ENCODE data around the gene SKAP1.

SKAP1 gene

DNA sequence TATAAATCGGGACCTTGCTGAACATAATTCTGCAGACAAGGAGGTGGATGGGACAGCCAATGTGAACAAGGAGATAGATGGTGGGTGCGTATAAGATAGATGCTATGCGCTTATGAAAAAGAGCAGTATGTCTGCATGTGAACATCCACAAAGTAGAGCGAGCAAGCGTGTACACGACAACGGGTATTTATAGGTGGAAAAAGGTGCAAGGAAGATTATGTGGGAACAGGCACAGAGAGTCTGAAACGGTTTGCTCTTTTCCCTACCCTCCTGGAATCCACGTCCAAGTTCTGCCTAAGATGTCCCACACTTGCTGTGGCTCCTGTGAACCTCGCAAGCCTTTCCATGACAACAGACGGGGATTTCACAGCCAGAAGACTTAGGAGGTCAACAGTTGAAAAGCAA is 279.4 kb downstream of the SKAP1 start:
- H3K27me3 ChIP-seq (replicated peaks; ENCODE audit: control insufficient read depth, insufficient read depth, low read length) = no peaks in the 10 kb centered on the region
- H3K36me3 ChIP-seq (ENCODE audit: control insufficient read depth, insufficient read depth, low read length) = no peaks in the 10 kb centered on the region; the same call in 1 of the 2 replicates
- H3K4me3 ChIP-seq (replicated peaks; ENCODE audit: low read depth, low read length) = no peak overlapping the region
- TF ChIP-seq, protein P1, sequence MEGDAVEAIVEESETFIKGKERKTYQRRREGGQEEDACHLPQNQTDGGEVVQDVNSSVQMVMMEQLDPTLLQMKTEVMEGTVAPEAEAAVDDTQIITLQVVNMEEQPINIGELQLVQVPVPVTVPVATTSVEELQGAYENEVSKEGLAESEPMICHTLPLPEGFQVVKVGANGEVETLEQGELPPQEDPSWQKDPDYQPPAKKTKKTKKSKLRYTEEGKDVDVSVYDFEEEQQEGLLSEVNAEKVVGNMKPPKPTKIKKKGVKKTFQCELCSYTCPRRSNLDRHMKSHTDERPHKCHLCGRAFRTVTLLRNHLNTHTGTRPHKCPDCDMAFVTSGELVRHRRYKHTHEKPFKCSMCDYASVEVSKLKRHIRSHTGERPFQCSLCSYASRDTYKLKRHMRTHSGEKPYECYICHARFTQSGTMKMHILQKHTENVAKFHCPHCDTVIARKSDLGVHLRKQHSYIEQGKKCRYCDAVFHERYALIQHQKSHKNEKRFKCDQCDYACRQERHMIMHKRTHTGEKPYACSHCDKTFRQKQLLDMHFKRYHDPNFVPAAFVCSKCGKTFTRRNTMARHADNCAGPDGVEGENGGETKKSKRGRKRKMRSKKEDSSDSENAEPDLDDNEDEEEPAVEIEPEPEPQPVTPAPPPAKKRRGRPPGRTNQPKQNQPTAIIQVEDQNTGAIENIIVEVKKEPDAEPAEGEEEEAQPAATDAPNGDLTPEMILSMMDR (IDR thresholded peaks at IDR 0.05; ENCODE audit: insufficient read depth, low read length, poor library complexity, severe bottlenecking) = no peak
- no peak for DNase-seq (ENCODE audit: extremely low read depth, insufficient read length)

DNA sequence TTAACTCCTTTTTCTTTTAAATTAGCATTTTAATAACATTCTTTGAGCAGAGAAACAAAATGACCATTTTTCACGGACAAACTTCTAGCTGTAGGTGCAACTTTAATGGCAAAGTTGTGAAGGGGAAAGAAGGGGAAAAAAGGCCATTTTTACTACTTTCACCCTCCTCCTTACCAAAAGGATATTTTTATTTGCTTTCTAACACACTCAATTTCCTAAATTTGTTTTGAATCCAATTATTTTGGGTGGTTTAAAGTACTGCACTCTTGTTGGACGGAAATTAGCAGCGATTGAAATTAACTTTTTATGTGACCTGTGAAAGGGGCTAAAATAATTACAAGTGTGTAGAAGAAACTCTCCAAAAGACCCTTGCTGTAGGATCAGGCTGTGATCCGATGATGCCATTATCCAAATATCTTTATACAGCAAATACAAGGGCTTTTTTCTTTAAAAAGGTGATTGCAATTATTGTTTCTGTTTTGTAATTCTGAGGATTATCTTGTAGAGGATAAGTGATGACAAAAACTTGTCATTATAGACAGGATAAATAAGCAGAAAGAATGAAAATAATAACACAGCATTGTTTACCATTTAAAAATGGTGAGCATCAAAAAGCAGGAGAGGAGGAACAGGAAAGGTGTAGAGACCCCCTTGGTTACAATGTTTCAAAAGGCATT is 280.1 kb downstream of the SKAP1 start:
- TF ChIP-seq, protein P1 (IDR thresholded peaks at IDR 0.05; ENCODE audit: insufficient read depth, low read length, poor library complexity, severe bottlenecking) = no peak
- DNase-seq (ENCODE audit: extremely low read depth, insufficient read length) = no peak
- no peaks in the 10 kb centered on the region for H3K27me3 ChIP-seq (replicated peaks; ENCODE audit: control insufficient read depth, insufficient read depth, low read length)
- no peaks in the 10 kb centered on the region; the same call in 1 of the 2 replicates for H3K36me3 ChIP-seq (ENCODE audit: control insufficient read depth, insufficient read depth, low read length)
- H3K4me3 ChIP-seq (replicated peaks; ENCODE audit: low read depth, low read length) = no peak overlapping the region

DNA sequence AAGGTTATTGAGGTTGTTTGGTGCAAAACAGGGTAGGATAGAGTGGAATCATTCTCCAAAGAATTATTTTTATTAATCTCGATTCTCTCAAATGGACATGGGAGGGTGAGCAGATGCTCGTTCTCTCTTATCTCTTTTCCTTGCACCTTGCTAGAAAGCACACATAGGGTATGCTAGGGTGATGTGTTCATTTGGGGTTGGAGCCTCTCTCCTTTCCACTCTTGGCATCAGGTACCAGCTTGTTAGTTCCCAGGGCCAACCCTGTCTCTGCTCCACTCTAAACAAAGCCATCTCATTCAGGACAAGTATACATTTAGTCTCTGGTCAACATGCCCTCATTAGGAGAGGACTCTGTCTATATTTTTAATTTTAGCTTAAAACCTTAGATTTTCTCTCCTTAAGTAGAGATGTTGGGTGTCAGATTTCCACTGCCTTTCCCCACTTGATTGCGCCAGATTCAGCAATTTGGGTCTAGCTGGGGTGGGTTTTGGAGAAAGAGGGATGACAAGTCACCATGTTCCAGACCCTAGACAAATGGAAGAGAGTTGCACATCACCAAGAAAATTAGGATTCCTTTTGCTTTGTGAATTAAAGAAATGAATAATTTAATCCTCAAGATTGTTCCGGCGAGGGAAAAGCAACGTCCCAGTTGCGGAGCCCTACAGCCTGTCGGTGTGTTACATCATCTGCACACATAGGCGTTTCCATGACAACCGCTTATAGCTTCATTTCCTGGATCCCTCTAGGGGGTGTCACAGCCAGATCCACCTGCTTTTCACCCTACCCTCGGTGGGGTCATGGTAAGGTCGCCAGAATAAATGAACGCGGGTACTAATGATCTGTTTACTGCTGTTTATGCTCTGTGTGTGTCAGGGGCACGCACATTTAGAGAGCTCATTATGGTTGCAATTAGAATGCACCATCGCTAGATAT is 280.9 kb downstream of the SKAP1 start:
- no peaks in the 10 kb centered on the region; the same call in 1 of the 2 replicates for H3K36me3 ChIP-seq (ENCODE audit: control insufficient read depth, insufficient read depth, low read length)
- H3K4me3 ChIP-seq (replicated peaks; ENCODE audit: low read depth, low read length) = no peak overlapping the region
- TF ChIP-seq, protein P1 (IDR thresholded peaks at IDR 0.05; ENCODE audit: insufficient read depth, low read length, poor library complexity, severe bottlenecking) = no peak
- no peaks in the 10 kb centered on the region for H3K27me3 ChIP-seq (replicated peaks; ENCODE audit: control insufficient read depth, insufficient read depth, low read length)
- DNase-seq (ENCODE audit: extremely low read depth, insufficient read length) = no peak

DNA sequence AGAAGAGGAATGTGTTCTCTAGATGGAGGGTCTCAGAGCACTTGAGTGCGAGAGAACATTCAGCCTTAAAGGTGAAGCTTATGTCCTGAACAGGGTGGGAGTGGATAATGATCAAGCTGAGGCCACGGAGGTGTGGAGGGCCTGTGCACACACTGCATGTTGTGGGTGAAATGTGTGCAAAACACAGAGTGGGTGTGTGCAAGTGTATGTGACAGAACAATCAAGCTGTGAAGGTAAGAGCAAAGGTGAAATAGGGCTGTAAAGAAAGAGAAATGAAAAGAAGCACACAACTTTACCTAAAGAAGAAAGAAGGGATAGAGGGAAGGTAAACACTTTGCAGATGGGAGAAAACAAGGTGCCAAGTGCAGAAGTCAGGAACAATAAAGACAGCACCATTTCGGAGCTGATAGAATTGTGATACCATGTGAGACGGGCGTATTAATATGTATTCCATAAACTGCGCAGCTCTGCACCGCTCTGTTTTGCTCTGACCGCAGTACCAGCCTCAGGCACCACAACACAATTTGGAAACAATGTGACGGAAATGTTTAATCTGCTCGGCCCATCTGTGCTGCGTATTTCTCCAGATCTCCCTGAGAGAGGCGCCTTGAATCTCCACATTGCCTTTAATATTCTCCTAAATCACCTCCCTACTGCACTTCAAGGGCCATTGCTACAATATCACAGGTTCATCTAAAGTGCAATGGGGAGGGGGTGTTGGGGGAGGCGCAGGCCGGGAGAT is 281.8 kb downstream of the SKAP1 start:
- DNase-seq (ENCODE audit: extremely low read depth, insufficient read length) = no peak
- no peaks in the 10 kb centered on the region; the same call in 1 of the 2 replicates for H3K36me3 ChIP-seq (ENCODE audit: control insufficient read depth, insufficient read depth, low read length)
- TF ChIP-seq, protein P1 (IDR thresholded peaks at IDR 0.05; ENCODE audit: insufficient read depth, low read length, poor library complexity, severe bottlenecking) = no peak
- H3K4me3 ChIP-seq (replicated peaks; ENCODE audit: low read depth, low read length) = no peak overlapping the region
- H3K27me3 ChIP-seq (replicated peaks; ENCODE audit: control insufficient read depth, insufficient read depth, low read length) = no peaks in the 10 kb centered on the region

DNA sequence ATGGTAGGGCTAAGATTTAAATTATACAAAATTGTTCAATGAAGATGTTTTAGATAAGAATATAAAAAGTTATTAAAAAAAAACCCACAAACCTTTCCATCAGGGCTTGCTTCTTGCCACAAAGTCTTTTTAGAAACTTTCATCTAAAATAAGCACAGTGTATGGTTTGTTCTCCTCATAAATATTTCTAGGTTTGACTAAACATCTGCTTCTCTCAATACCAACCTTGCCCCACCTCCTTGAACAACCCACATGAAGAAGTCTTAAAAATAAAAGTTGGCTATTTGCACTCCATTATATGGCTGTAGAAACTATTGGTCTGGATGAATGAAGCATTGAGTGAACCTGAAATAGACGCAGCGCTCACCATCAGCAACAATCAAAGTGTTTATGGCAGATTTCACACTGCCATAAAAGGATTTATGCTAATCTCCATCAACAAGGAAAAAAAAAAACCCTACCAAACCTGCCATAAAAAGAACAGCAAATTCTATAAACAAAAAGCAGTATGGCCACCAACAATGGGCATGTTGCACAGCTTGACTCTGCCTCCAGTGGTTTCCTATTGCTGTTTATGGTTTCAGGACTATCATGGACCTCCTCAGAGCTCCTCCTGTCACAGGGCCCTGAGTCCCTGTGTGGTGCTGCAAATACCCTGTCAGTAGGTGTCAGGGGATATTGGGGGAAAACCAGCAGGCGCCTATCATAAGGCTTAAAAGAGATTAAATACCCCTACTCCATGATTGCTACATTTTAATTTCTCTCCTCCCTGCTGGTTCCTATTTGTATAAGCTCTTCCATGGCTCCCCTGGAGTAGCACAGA is 284.8 kb downstream of the SKAP1 start:
- no peaks in the 10 kb centered on the region for H3K27me3 ChIP-seq (replicated peaks; ENCODE audit: control insufficient read depth, insufficient read depth, low read length)

More for the DNA sequence above, 284.8 kb downstream of the SKAP1 start:
- H3K4me3 ChIP-seq (replicated peaks; ENCODE audit: low read depth, low read length) = no peak overlapping the region
- no peaks in the 10 kb centered on the region; the same call in 1 of the 2 replicates for H3K36me3 ChIP-seq (ENCODE audit: control insufficient read depth, insufficient read depth, low read length)
- DNase-seq (ENCODE audit: extremely low read depth, insufficient read length) = no peak
- TF ChIP-seq, protein P1 (IDR thresholded peaks at IDR 0.05; ENCODE audit: insufficient read depth, low read length, poor library complexity, severe bottlenecking) = no peak
